ENCODE results near the gene TGFB3.

DNA sequence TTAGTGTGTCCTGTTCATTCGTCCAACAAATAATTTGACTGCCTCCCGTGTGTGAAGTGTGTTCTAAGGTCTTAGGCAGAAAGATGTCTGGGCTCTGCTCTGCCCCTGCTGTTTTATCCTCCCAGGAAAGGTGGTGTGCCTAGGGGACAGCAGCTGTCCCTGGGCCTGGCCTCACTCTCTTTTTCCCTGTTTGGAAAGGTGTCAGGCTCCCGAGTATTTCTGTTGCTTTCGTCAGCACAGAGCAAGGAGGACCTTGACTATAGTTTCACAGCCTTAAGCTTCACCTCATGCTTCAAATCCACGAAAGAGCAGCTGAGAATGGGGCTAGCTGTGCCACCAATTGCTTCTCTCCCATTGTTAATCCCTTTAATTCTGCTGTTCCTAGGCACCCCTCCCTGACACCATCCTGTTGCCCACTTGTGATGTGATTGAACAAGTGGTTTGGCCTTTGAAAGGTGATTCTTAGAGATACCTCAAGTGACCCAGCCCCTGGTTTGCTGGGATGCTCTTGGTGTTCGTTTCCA lies 54.2 kb downstream of the TGFB3 start:
- TF ChIP-seq REST (IDR thresholded peaks at IDR 0.05; ENCODE audit: insufficient read depth in 1 of 2, low read depth in 2 of 2, low read length in 2 of 2) (no peak), POLR2AphosphoS5 (IDR thresholded peaks at IDR 0.05; ENCODE audit: low read depth, low read length) (no peak)

All from PFSK-1 (cell line).